Neural cell (in vitro differentiated cells): ENCODE data around the gene CDH4. TPM values are rescaled to one million over a fixed set of nuclear protein-coding genes. Genes with fewer than 3 reads are reported as not detected.

ENCODE experiments used
- H2AFZ ChIP-seq: fragments of 200-600, 300-800 bp; sonication (generic), shearing (Covaris generic); 2 replicates; pipeline ENCODE4 v1.6.0; 2014; ENCODE audit warnings: low read depth, mild to moderate bottlenecking, antibody characterized with exemption, low read length, moderate library complexity
- H3F3A ChIP-seq: fragments of 200-600 bp; shearing (Covaris generic); 2 replicates; pipeline ENCODE4 v1.6.1; 2016; ENCODE audit warnings: mild to moderate bottlenecking, moderate library complexity, mixed read lengths, antibody characterized with exemption, low read length; ENCODE audit not compliant: insufficient read depth, poor library complexity, severe bottlenecking
- H3K27ac ChIP-seq: fragments of 200-600, 300-800 bp; sonication (generic), shearing (Covaris generic); 2 replicates; pipeline ENCODE4 v1.5.1; 2014; ENCODE audit warnings: mild to moderate bottlenecking, low read length, moderate library complexity
- H3K27me3 ChIP-seq: fragments of 300-800, 200-600 bp; sonication (generic), shearing (Covaris generic); 2 replicates; pipeline ENCODE4 v1.6.0; 2014; ENCODE audit warnings: mild to moderate bottlenecking, low read depth, low read length, moderate library complexity; ENCODE audit not compliant: insufficient read depth
- H3K36me3 ChIP-seq: fragments of 300-800, 200-600 bp; sonication (generic), shearing (Covaris generic); 2 replicates; pipeline ENCODE4 v1.5.1; 2014; ENCODE audit warnings: mild to moderate bottlenecking, antibody characterized with exemption, low read length, moderate library complexity; ENCODE audit not compliant: insufficient read depth
- H3K4me2 ChIP-seq: fragments of 300-800, 200-600 bp; sonication (generic), shearing (Covaris generic); 2 replicates; pipeline ENCODE4 v1.6.0; 2014; ENCODE audit warnings: mild to moderate bottlenecking, low read length
- H3K4me3 ChIP-seq: fragments of 300-800, 200-600 bp; sonication (generic), shearing (Covaris generic); 2 replicates; pipeline ENCODE4 v1.5.1; 2014; ENCODE audit warnings: mild to moderate bottlenecking, low read length, moderate library complexity
- H3K79me2 ChIP-seq: fragments of 200-600 bp; shearing (Covaris generic); replicated peaks from 2 replicates; pipeline ENCODE4 v1.6.0; 2014; ENCODE audit warnings: mild to moderate bottlenecking, low read length, moderate library complexity; ENCODE audit not compliant: insufficient read depth
- H3K9ac ChIP-seq: fragments of 300-800, 200-600 bp; sonication (generic), shearing (Covaris generic); 2 replicates; pipeline ENCODE4 v1.6.1; 2016; ENCODE audit warnings: mild to moderate bottlenecking, low read length, mixed read lengths
- H3K9me2 ChIP-seq: fragments of 200-600 bp; shearing (Covaris generic); 2 replicates; pipeline ENCODE4 v1.6.1; 2016; ENCODE audit warnings: mild to moderate bottlenecking, low read length, mixed read lengths; ENCODE audit not compliant: insufficient read depth
- H3K9me3 ChIP-seq: fragments of 200-600, 300-800 bp; sonication (generic), shearing (Covaris generic); 2 replicates; pipeline ENCODE4 v1.6.1; 2016; ENCODE audit warnings: mild to moderate bottlenecking, mixed run types, low read length, moderate library complexity, mixed read lengths
- H4K20me1 ChIP-seq: fragments of 200-600 bp; shearing (Covaris generic); 2 replicates; pipeline ENCODE4 v1.6.1; 2016; ENCODE audit warnings: mild to moderate bottlenecking, mixed run types; ENCODE audit not compliant: insufficient read depth
- EP300 ChIP-seq: fragments of 450-650 bp; conservative IDR thresholded peaks from 2 replicates; pipeline ENCODE4 v1.6.1; 2014; ENCODE audit warnings: antibody characterized with exemption, mild to moderate bottlenecking, moderate library complexity; ENCODE audit not compliant: poor library complexity, severe bottlenecking
- EZH2 ChIP-seq: fragments of 200-600, 300-800 bp; shearing (Covaris generic), sonication (generic); IDR thresholded peaks from 2 replicates; pipeline ENCODE4 v1.6.1; 2014; ENCODE audit warnings: antibody characterized with exemption, low read length, borderline replicate concordance, mild to moderate bottlenecking; ENCODE audit not compliant: insufficient read depth, poor library complexity, severe bottlenecking
- MXI1 ChIP-seq: fragments of 450-650 bp; conservative IDR thresholded peaks from 2 replicates; pipeline ENCODE4 v1.6.1; 2014; ENCODE audit warnings: antibody characterized with exemption, mild to moderate bottlenecking; ENCODE audit not compliant: poor library complexity, severe bottlenecking
- POLR2AphosphoS5 ChIP-seq: IDR thresholded peaks from 2 replicates; pipeline ENCODE4 v1.6.1; 2012
- RAD21 ChIP-seq: fragments of 450-650 bp; conservative IDR thresholded peaks from 2 replicates; pipeline ENCODE4 v1.6.1; 2014; ENCODE audit warnings: antibody characterized with exemption, mild to moderate bottlenecking, moderate library complexity
- SMC3 ChIP-seq: fragments of 450-650 bp; conservative IDR thresholded peaks from 2 replicates; pipeline ENCODE4 v1.6.1; 2014; ENCODE audit warnings: antibody characterized with exemption, mild to moderate bottlenecking, moderate library complexity; ENCODE audit not compliant: poor library complexity
- TAF1 ChIP-seq: IDR thresholded peaks from 2 replicates; pipeline ENCODE4 v1.6.1; 2012; ENCODE audit warnings: low read depth
- polyA plus RNA-seq: library from polyadenylated mRNA; depleted of rRNA; stranded (reverse); fragments of >200 nt; gene quantifications from 2 replicates; pipeline ENCODE4 v1.2.3, GENCODE V29; 2014
- TF ChIP-seq, protein P1 (sequence below): fragments of 450-650 bp; IDR thresholded peaks from 2 replicates; pipeline ENCODE4 v1.5.1; 2014; ENCODE audit warnings: antibody characterized with exemption, mild to moderate bottlenecking, moderate library complexity; ENCODE audit not compliant: poor library complexity, severe bottlenecking
- TF ChIP-seq, protein P2 (sequence below): IDR thresholded peaks from 2 replicates; pipeline ENCODE4 v1.6.1; 2012; ENCODE audit warnings: borderline replicate concordance

CDH4 gene
- polyA plus RNA-seq, 1 donor from 2014 or later: 24.6 TPM

DNA sequence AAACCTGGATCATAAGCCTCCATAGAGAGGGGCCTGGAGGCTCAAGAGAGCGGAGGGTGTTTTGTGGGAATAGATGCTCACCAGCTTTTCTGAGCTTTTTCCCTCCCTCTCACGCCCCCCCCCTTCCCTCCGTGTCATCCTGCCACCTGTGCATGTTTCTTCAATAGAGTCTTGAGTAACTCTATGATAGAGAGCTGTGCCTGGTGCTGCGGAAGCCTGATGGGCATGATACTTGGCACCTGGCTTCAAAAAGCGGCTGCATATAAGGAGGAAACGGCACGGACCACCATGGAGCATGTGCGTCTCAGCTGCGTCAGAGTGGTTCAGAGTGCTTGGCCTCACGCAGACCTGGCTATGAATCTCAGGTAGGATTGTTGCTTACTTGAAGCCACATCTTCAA is 198.9 kb downstream of the CDH4 start:
- Histone ChIP-seq H3K79me2 (no peaks in the 10 kb centered on the region), H3K9me2 (no peaks in the 10 kb centered on the region), H3K27ac (no peak overlapping the region), H2AFZ (no peak overlapping the region), H4K20me1 (no peaks in the 10 kb centered on the region), H3K4me2 (no peak overlapping the region), H3K27me3 (no peaks in the 10 kb centered on the region), H3K4me3 (no peak overlapping the region), H3K9me3 (no peaks in the 10 kb centered on the region), H3F3A (no peaks in the 10 kb centered on the region), H3K36me3 (no peaks in the 10 kb centered on the region), H3K9ac (no peak overlapping the region)
- TF ChIP-seq POLR2AphosphoS5: no peak
- no peak for TF ChIP-seq RAD21
- TF ChIP-seq, protein P1, sequence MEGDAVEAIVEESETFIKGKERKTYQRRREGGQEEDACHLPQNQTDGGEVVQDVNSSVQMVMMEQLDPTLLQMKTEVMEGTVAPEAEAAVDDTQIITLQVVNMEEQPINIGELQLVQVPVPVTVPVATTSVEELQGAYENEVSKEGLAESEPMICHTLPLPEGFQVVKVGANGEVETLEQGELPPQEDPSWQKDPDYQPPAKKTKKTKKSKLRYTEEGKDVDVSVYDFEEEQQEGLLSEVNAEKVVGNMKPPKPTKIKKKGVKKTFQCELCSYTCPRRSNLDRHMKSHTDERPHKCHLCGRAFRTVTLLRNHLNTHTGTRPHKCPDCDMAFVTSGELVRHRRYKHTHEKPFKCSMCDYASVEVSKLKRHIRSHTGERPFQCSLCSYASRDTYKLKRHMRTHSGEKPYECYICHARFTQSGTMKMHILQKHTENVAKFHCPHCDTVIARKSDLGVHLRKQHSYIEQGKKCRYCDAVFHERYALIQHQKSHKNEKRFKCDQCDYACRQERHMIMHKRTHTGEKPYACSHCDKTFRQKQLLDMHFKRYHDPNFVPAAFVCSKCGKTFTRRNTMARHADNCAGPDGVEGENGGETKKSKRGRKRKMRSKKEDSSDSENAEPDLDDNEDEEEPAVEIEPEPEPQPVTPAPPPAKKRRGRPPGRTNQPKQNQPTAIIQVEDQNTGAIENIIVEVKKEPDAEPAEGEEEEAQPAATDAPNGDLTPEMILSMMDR: no peak
- no peak for TF ChIP-seq MXI1
- no peak for TF ChIP-seq TAF1
- TF ChIP-seq EP300: no peak
- TF ChIP-seq, protein P2, sequence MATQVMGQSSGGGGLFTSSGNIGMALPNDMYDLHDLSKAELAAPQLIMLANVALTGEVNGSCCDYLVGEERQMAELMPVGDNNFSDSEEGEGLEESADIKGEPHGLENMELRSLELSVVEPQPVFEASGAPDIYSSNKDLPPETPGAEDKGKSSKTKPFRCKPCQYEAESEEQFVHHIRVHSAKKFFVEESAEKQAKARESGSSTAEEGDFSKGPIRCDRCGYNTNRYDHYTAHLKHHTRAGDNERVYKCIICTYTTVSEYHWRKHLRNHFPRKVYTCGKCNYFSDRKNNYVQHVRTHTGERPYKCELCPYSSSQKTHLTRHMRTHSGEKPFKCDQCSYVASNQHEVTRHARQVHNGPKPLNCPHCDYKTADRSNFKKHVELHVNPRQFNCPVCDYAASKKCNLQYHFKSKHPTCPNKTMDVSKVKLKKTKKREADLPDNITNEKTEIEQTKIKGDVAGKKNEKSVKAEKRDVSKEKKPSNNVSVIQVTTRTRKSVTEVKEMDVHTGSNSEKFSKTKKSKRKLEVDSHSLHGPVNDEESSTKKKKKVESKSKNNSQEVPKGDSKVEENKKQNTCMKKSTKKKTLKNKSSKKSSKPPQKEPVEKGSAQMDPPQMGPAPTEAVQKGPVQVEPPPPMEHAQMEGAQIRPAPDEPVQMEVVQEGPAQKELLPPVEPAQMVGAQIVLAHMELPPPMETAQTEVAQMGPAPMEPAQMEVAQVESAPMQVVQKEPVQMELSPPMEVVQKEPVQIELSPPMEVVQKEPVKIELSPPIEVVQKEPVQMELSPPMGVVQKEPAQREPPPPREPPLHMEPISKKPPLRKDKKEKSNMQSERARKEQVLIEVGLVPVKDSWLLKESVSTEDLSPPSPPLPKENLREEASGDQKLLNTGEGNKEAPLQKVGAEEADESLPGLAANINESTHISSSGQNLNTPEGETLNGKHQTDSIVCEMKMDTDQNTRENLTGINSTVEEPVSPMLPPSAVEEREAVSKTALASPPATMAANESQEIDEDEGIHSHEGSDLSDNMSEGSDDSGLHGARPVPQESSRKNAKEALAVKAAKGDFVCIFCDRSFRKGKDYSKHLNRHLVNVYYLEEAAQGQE: no peak
- TF ChIP-seq SMC3: no peak
- no peak for TF ChIP-seq EZH2

DNA sequence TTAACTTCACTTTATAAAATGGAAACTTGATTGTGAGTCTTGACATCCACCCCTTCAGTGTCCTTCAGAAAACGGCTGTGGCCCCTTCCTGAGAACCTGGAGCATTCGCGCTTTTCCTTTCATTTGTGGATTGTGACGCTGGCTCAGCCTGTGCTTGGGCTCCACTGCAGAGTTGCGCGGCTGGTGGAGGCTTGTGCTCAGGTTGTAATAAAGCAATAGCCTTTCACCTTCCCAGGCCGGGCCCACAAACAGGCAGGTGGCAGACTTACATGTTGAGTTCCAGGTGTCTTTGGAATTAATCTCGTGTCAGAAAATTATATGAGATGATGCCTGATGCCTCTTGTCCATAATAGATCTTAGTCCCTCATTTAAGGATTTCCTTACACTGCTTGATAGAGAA is 199.9 kb downstream of the CDH4 start:
- H3F3A ChIP-seq: no peaks in the 10 kb centered on the region
- peak overlapping the region; percentile 19 for H3K4me2 ChIP-seq
- no peaks in the 10 kb centered on the region for H4K20me1 ChIP-seq
- H3K9ac ChIP-seq: no peak overlapping the region
- H3K79me2 ChIP-seq: no peaks in the 10 kb centered on the region
- no peaks in the 10 kb centered on the region for H3K9me2 ChIP-seq
- peak overlapping the region; percentile 2 for H3K4me3 ChIP-seq
- TF ChIP-seq RAD21: no peak
- TF ChIP-seq SMC3: no peak
- no peak for TF ChIP-seq EP300
- no peak for TF ChIP-seq EZH2
- TF ChIP-seq TAF1: no peak
- TF ChIP-seq, protein P2: no peak
- no peak for TF ChIP-seq POLR2AphosphoS5
- TF ChIP-seq, protein P1: no peak
- no peak for TF ChIP-seq MXI1
- H3K27ac ChIP-seq: peak overlapping the region; percentile 55
- H3K9me3 ChIP-seq: no peaks in the 10 kb centered on the region
- H2AFZ ChIP-seq: no peak overlapping the region
- H3K27me3 ChIP-seq: no peaks in the 10 kb centered on the region
- no peaks in the 10 kb centered on the region for H3K36me3 ChIP-seq
